SK-N-SH treated with all-trans-retinoic acid at 6 μM for 48 hours (cell line): ENCODE data around the gene CAGE1.
"Not testable (repeated sequence)": the region's sequence is repeated elsewhere in the genome, so short reads cannot be mapped to it uniquely, and the experiment has no call there.

Experiments
- ARNTL ChIP-seq: fragments of 450-650 bp; formaldehyde crosslinking; IDR thresholded peaks from 2 replicates; pipeline ENCODE4 v1.5.0; 2020; ENCODE audit warnings: low read depth, mild to moderate bottlenecking, moderate library complexity, borderline replicate concordance
- BACH2 ChIP-seq: fragments of 250-450 bp; sonication (Bioruptor Pico); IDR thresholded peaks from 2 replicates; pipeline ENCODE4 v1.9.0; 2021; ENCODE audit warnings: mild to moderate bottlenecking, borderline replicate concordance
- CSDC2 ChIP-seq: fragments of 250-450 bp; sonication (Bioruptor Pico); IDR thresholded peaks from 2 replicates; pipeline ENCODE4 v1.5.0; 2020; ENCODE audit warnings: mild to moderate bottlenecking, moderate library complexity
- GLIS3 ChIP-seq: fragments of 250-450 bp; sonication (Bioruptor Pico); IDR thresholded peaks from 2 replicates; pipeline ENCODE4 v1.5.0; 2020; ENCODE audit warnings: mild to moderate bottlenecking, moderate library complexity
- OSR1 ChIP-seq: fragments of 250-450 bp; sonication (Bioruptor Pico); IDR thresholded peaks from 2 replicates; pipeline ENCODE4 v1.8.0; 2022; ENCODE audit warnings: moderate library complexity, mild to moderate bottlenecking, inconsistent platforms
- PATZ1 ChIP-seq: fragments of 250-450 bp; sonication (Bioruptor Pico); IDR thresholded peaks from 2 replicates; pipeline ENCODE4 v1.8.0; 2020; ENCODE audit warnings: mild to moderate bottlenecking, moderate library complexity, borderline replicate concordance
- PPARA ChIP-seq: fragments of 250-450 bp; sonication (Bioruptor Pico); IDR thresholded peaks from 2 replicates; pipeline ENCODE4 v1.5.0; 2020; ENCODE audit warnings: mild to moderate bottlenecking, borderline replicate concordance
- TCF4 ChIP-seq: fragments of 250-450 bp; sonication (Bioruptor Pico); IDR thresholded peaks from 2 replicates; pipeline ENCODE4 v1.8.0; 2021; ENCODE audit warnings: mild to moderate bottlenecking, moderate library complexity, borderline replicate concordance
- ZFP3 ChIP-seq: fragments of 250-450 bp; sonication (Bioruptor Pico); IDR thresholded peaks from 2 replicates; pipeline ENCODE4 v1.5.0; 2020; ENCODE audit warnings: mild to moderate bottlenecking, moderate library complexity
- ZNF565 ChIP-seq: fragments of 450-650 bp; formaldehyde crosslinking; conservative IDR thresholded peaks from 2 replicates; pipeline ENCODE4 v1.5.0; 2020; ENCODE audit warnings: low read depth, mild to moderate bottlenecking, moderate library complexity
- TF ChIP-seq, protein P1 (sequence below): fragments of 250-450 bp; sonication (Bioruptor Pico); IDR thresholded peaks from 2 replicates; pipeline ENCODE4 v1.5.1; 2020; ENCODE audit warnings: low read depth, mild to moderate bottlenecking, moderate library complexity

DNA sequence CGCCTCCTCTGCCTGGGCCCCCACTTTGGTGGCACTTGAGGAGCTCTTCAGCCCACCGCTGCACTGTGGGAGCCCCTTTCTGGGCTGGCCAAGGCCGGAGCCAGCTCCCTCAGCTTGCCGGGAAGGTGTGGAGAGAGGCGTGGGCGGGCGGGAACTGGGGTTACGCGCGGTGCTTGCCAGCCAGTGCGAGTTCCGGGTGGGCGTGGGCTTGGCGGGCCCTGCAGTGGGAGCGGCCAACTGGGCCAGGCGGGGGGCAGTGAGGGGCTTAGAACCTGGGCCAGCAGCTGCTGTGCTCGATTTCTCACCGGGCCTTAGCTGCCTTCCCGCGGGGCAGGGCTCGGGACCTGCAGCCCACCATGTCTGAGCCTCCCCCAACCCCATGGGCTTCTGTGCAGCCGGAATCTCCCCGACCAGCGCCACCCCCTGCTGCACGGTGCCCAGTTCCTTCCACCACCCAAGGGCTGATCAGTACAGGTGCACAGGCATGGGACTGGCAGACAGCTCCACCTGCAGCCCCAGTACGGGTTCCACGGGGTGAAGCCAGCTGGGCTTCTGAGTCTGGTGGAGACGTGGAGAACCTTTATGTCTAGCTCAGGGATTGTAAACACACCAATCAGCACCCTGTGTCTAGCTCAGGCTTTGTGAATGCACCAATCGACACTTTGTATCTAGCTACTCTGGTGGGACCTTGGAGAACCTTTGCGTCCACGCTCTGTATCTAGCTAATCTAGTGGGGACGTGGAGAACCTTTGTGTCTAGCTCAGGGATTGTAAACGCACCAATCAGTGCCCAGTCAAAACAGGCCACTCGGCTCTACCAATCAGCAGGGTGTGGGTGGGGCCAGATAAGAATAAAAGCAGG lies 74.2 kb downstream of the CAGE1 start:
- not testable (repeated sequence) for TF ChIP-seq ZNF565 (CRISPR knock-in tag); PPARA; CSDC2 (CRISPR knock-in tag); PATZ1 (CRISPR knock-in tag); ZFP3 (CRISPR knock-in tag); BACH2; ARNTL (CRISPR knock-in tag); OSR1 (CRISPR knock-in tag); TCF4 (CRISPR knock-in tag); GLIS3 (CRISPR knock-in tag)
- TF ChIP-seq, protein P1, sequence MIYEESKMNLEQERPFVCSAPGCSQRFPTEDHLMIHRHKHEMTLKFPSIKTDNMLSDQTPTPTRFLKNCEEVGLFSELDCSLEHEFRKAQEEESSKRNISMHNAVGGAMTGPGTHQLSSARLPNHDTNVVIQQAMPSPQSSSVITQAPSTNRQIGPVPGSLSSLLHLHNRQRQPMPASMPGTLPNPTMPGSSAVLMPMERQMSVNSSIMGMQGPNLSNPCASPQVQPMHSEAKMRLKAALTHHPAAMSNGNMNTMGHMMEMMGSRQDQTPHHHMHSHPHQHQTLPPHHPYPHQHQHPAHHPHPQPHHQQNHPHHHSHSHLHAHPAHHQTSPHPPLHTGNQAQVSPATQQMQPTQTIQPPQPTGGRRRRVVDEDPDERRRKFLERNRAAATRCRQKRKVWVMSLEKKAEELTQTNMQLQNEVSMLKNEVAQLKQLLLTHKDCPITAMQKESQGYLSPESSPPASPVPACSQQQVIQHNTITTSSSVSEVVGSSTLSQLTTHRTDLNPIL: not testable (repeated sequence)
